Neuronal stem cell (in vitro differentiated cells): Measurements from ENCODE around the gene KAT2A.

ENCODE experiments used
- DNase-seq: peaks from one replicate; pipeline ENCODE4 v3.0.0-alpha.2; 2013; ENCODE audit warnings: low spot score
- H2AFZ ChIP-seq: one replicate; pipeline ENCODE4 v1.6.1; 2013; ENCODE audit warnings: mild to moderate bottlenecking, low read length, inconsistent platforms
- H2AK5ac ChIP-seq: 2 replicates; pipeline ENCODE4 v1.6.1; 2013; ENCODE audit warnings: low read depth, mild to moderate bottlenecking, inconsistent platforms, low read length, moderate library complexity, mixed read lengths
- H2BK120ac ChIP-seq: 2 replicates; pipeline ENCODE4 v1.6.1; 2013; ENCODE audit warnings: low read depth, mild to moderate bottlenecking, inconsistent platforms, low read length, moderate library complexity, mixed read lengths
- H2BK12ac ChIP-seq: one replicate; pipeline ENCODE4 v1.6.1; 2013; ENCODE audit warnings: low read length, inconsistent platforms
- H2BK15ac ChIP-seq: 2 replicates; pipeline ENCODE4 v1.6.1; 2013; ENCODE audit warnings: mild to moderate bottlenecking, low read length, inconsistent platforms, mixed read lengths
- H2BK5ac ChIP-seq: one replicate; pipeline ENCODE4 v1.6.1; 2013; ENCODE audit warnings: inconsistent platforms, mild to moderate bottlenecking, low read length, moderate library complexity
- H3K14ac ChIP-seq: one replicate; pipeline ENCODE4 v1.6.1; 2013; ENCODE audit warnings: low read length, inconsistent platforms
- H3K18ac ChIP-seq: 2 replicates; pipeline ENCODE4 v1.6.1; 2013; ENCODE audit warnings: low read length, inconsistent platforms
- H3K23ac ChIP-seq: 2 replicates; pipeline ENCODE4 v1.6.1; 2013; ENCODE audit warnings: low read depth, mild to moderate bottlenecking, mixed read lengths, low read length, inconsistent platforms; ENCODE audit not compliant: poor library complexity
- H3K27ac ChIP-seq: replicated peaks from 3 replicates; pipeline ENCODE4 v1.5.1; 2013; ENCODE audit warnings: low read length, inconsistent platforms
- H3K27me3 ChIP-seq, 3 experiments: 2 replicates each; pipeline ENCODE4 v1.6.1; 2013; ENCODE audit warnings: low read length in 3 of 3, mild to moderate bottlenecking in 2 of 3, inconsistent platforms in 1 of 3, low read depth in 1 of 3, mixed read lengths in 1 of 3, moderate library complexity in 1 of 3; ENCODE audit not compliant: control insufficient read depth in 3 of 3, insufficient read depth in 3 of 3
- H3K36me3 ChIP-seq, 2 donors: replicated peaks in 1 of 2; 2 replicates each; pipeline ENCODE4 v1.6.1; 2013; ENCODE audit warnings: low read length in 2 of 2; ENCODE audit not compliant: control insufficient read depth in 2 of 2, insufficient read depth in 2 of 2
- H3K4ac ChIP-seq: 2 replicates; pipeline ENCODE4 v1.6.1; 2013; ENCODE audit warnings: inconsistent platforms, mild to moderate bottlenecking, low read length, moderate library complexity
- H3K4me1 ChIP-seq, 2 donors: 1 replicate in 1 of 2; 2 replicates in 1 of 2; pipeline ENCODE4 v1.6.1; 2013; ENCODE audit warnings: low read length in 2 of 2, low read depth in 1 of 2; ENCODE audit not compliant: control insufficient read depth in 2 of 2, insufficient read depth in 1 of 2
- H3K4me2 ChIP-seq: one replicate; pipeline ENCODE4 v1.6.1; 2013; ENCODE audit warnings: mild to moderate bottlenecking, low read length, inconsistent platforms; ENCODE audit not compliant: insufficient read depth, poor library complexity, severe bottlenecking
- H3K4me3 ChIP-seq, 2 donors: 2 replicates each; pipeline ENCODE4 v1.5.1; 2013; ENCODE audit warnings: low read length in 2 of 2, mild to moderate bottlenecking in 2 of 2, inconsistent platforms in 1 of 2, moderate library complexity in 1 of 2
- H3K79me1 ChIP-seq: one replicate; pipeline ENCODE4 v1.6.1; 2013; ENCODE audit warnings: low read depth, mild to moderate bottlenecking, inconsistent platforms, low read length, moderate library complexity
- H3K9ac ChIP-seq: one replicate; pipeline ENCODE4 v1.6.1; 2013; ENCODE audit warnings: mild to moderate bottlenecking, low read depth, low read length, inconsistent platforms; ENCODE audit not compliant: poor library complexity
- H3K9me3 ChIP-seq, 2 donors: replicated peaks in 1 of 2; 2 replicates each; pipeline versions ENCODE3 to v1.6.1; 2013; ENCODE audit warnings: low read length in 2 of 2, mild to moderate bottlenecking in 2 of 2, inconsistent platforms in 1 of 2, low read depth in 1 of 2, mixed read lengths in 1 of 2, moderate library complexity in 1 of 2; ENCODE audit not compliant: control insufficient read depth in 2 of 2, insufficient read depth in 1 of 2
- H4K8ac ChIP-seq: one replicate; pipeline ENCODE4 v1.6.1; 2013; ENCODE audit warnings: low read depth, mild to moderate bottlenecking, inconsistent platforms, low read length, moderate library complexity
- H4K91ac ChIP-seq: one replicate; pipeline ENCODE4 v1.6.1; 2013; ENCODE audit warnings: low read length, low read depth, mild to moderate bottlenecking, inconsistent platforms; ENCODE audit not compliant: poor library complexity
- WGBS, 2 donors: extraction: QIAGEN DNeasy Blood & Tissue Kit; methylation state at CpG; one replicate each; pipeline ENCODE4 v1.1.7; 2013; ENCODE audit warnings: missing lambda C conversion rate in 2 of 2, mixed read lengths in 1 of 2; ENCODE audit not compliant: insufficient read length in 2 of 2, insufficient replicate concordance in 1 of 2; ENCODE audit errors: extremely low coverage in 2 of 2; 5-methylcytosine and 5-hydroxymethylcytosine counted together

The KAT2A gene

GRCh38 chr17:42111265-42111636 is 9.9 kb downstream of the KAT2A start:
- Histone ChIP-seq H3K4me1 (peaks cover 4 to 5% of the 10 kb centered on the region in 2 donors), H2BK15ac (peak overlapping the region; percentile 49), H3K36me3 (peaks cover 11 to 32% of the 10 kb centered on the region in 2 donors), H3K14ac (no peak overlapping the region), H4K91ac (no peak overlapping the region), H3K23ac (peak overlapping the region; percentile 73), H2BK5ac (peak overlapping the region; percentile 39), H4K8ac (no peak overlapping the region), H3K27ac (no peak overlapping the region), H3K18ac (peak overlapping the region; percentile 28), H3K4me2 (no peak overlapping the region), H2AK5ac (peak overlapping the region; percentile 84), H2AFZ (no peak overlapping the region), H3K9me3 (no peaks in the 10 kb centered on the region), H3K9ac (no peak overlapping the region), H2BK12ac (no peak overlapping the region), H3K4me3 (no peak overlapping the region), H3K79me1 (peaks cover 2% of the 10 kb centered on the region), H2BK120ac (no peak overlapping the region), H3K4ac (peak overlapping the region; percentile 53), H3K27me3 (peaks cover 0 to 17% (median 3%) of the 10 kb centered on the region in 3 experiments)
- no peak for DNase-seq
- WGBS, 2 donors: no CpG with 5 or more reads among the region's 11 CpGs

- peaks cover 8 to 25% of the 10 kb centered on the region in 2 donors for H3K36me3 ChIP-seq
- no peak overlapping the region for H2AFZ ChIP-seq
- H2BK120ac ChIP-seq: no peak overlapping the region
- H3K4me2 ChIP-seq: no peak overlapping the region
- H3K9ac ChIP-seq: peak overlapping the region; percentile 44
- H3K23ac ChIP-seq: peak overlapping the region; percentile 31
- no peak overlapping the region for H4K91ac ChIP-seq
- peak overlapping the region; percentile 57 for H3K18ac ChIP-seq
- peak overlapping the region; percentile 84 for H2AK5ac ChIP-seq
- H4K8ac ChIP-seq: no peak overlapping the region
- H3K4ac ChIP-seq: no peak overlapping the region
- H2BK12ac ChIP-seq: no peak overlapping the region
- peak overlapping the region; percentile 56 for H3K14ac ChIP-seq
- no peaks in the 10 kb centered on the region for H3K9me3 ChIP-seq
- no peak overlapping the region for H3K27ac ChIP-seq
- no peak for DNase-seq
- peaks cover 2% of the 10 kb centered on the region for H3K79me1 ChIP-seq
- peaks cover 0 to 22% (median 2%) of the 10 kb centered on the region in 3 experiments for H3K27me3 ChIP-seq
- H3K4me1 ChIP-seq: peaks cover 4 to 5% of the 10 kb centered on the region in 2 donors
- WGBS, 2 donors: no CpG with 5 or more reads among the region's 18 CpGs
- H3K4me3 ChIP-seq: no peak overlapping the region
- H2BK15ac ChIP-seq: peak overlapping the region; percentile 58
- no peak overlapping the region for H2BK5ac ChIP-seq
Observed at GRCh38 chr17:42110301-42111264, 10.6 kb downstream of the KAT2A start.

GRCh38 chr17:42109086-42109485 is 12.1 kb downstream of the KAT2A start:
- Histone ChIP-seq H3K14ac (no peak overlapping the region), H2BK12ac (no peak overlapping the region), H4K91ac (no peak overlapping the region), H3K27me3 (peaks cover 0 to 30% (median 2%) of the 10 kb centered on the region in 3 experiments), H2BK5ac (peak overlapping the region; percentile 19), H3K4me3 (no peak overlapping the region), H3K9me3 (no peaks in the 10 kb centered on the region), H4K8ac (no peak overlapping the region), H3K36me3 (peaks cover 3 to 14% of the 10 kb centered on the region in 2 donors), H2AFZ (no peak overlapping the region), H3K79me1 (peaks cover 2% of the 10 kb centered on the region), H2BK15ac (no peak overlapping the region), H3K27ac (no peak overlapping the region), H3K4ac (no peak overlapping the region), H3K18ac (no peak overlapping the region), H3K9ac (no peak overlapping the region), H3K4me1 (peaks cover 4 to 5% of the 10 kb centered on the region in 2 donors), H2AK5ac (no peak overlapping the region), H3K23ac (no peak overlapping the region), H2BK120ac (no peak overlapping the region), H3K4me2 (no peak overlapping the region)
- DNase-seq: no peak
- WGBS, 2 donors: no CpG with 5 or more reads among the region's 9 CpGs
